Nephron (organoid): ENCODE data around the gene EPG5.

Source experiments
- H3K27ac Mint-ChIP-seq, 3 experiments: 2 replicates each; pipeline ENCODE4 v1.8.0; 2020; ENCODE audit warnings: mixed read lengths in 3 of 3, mild to moderate bottlenecking in 2 of 3, moderate library complexity in 1 of 3
- H3K27me3 Mint-ChIP-seq: 2 replicates; pipeline ENCODE4 v1.8.0; 2021; ENCODE audit warnings: low read depth, mild to moderate bottlenecking, moderate library complexity, mixed read lengths
- H3K36me3 Mint-ChIP-seq: 2 replicates; pipeline ENCODE4 v1.8.0; 2020; ENCODE audit warnings: low read depth, mixed read lengths
- H3K4me1 Mint-ChIP-seq: 2 replicates; pipeline ENCODE4 v1.8.0; 2020; ENCODE audit warnings: mixed read lengths
- H3K4me3 Mint-ChIP-seq, 3 experiments: 2 replicates each; pipeline ENCODE4 v1.8.0; 2020; ENCODE audit warnings: mild to moderate bottlenecking in 3 of 3, mixed read lengths in 3 of 3, moderate library complexity in 2 of 3
- H3K9me3 Mint-ChIP-seq: 2 replicates; pipeline ENCODE4 v1.8.0; 2020; ENCODE audit warnings: mixed read lengths
- CTCF ChIP-seq, 3 experiments: fragments of 200-600 bp; sonication (generic); IDR thresholded peaks; one replicate each; pipeline ENCODE4 v1.5.0; 2021; ENCODE audit warnings: antibody characterized with exemption in 3 of 3; ENCODE audit not compliant: unreplicated experiment in 3 of 3

EPG5 gene

GRCh38 chr18:45967007-45967706, at the start of gene EPG5:
Gene EPG5 (minus strand): TSS chr18:45967329. CDS start chr18:45967239, 90 bp downstream.
- no peak for TF ChIP-seq CTCF (IDR thresholded peaks at IDR 0.05; ENCODE audit: unreplicated experiment in 3 of 3)
- H3K36me3 Mint-ChIP-seq: peaks cover 10% of the 10 kb centered on the region
- peaks cover 4% of the 10 kb centered on the region for H3K27me3 Mint-ChIP-seq
- peak within 1 kb of the TSS; percentile 97 to 98 (median 97) for H3K4me3 Mint-ChIP-seq
- H3K9me3 Mint-ChIP-seq: no peaks in the 10 kb centered on the region
- H3K27ac Mint-ChIP-seq: peak within 1 kb of the TSS; percentile 76 to 96 (median 90)
- H3K4me1 Mint-ChIP-seq: peaks cover 7% of the 10 kb centered on the region

GRCh38 chr18:46013484-46014189, 46.5 kb upstream of the EPG5 start:
- Mint-ChIP-seq H3K27me3 (no peaks in the 10 kb centered on the region), H3K9me3 (no peaks in the 10 kb centered on the region), H3K4me1 (no peaks in the 10 kb centered on the region), H3K27ac (no peak overlapping the region), H3K36me3 (peaks cover 16% of the 10 kb centered on the region), H3K4me3 (no peak overlapping the region)
- no peak for TF ChIP-seq CTCF (IDR thresholded peaks at IDR 0.05; ENCODE audit: unreplicated experiment in 3 of 3)

GRCh38 chr18:46010676-46011075, 43.5 kb upstream of the EPG5 start:
- Mint-ChIP-seq H3K4me1 (no peaks in the 10 kb centered on the region), H3K27me3 (no peaks in the 10 kb centered on the region)

GRCh38 chr18:46010050-46010449, 42.9 kb upstream of the EPG5 start:
- no peaks in the 10 kb centered on the region for H3K27me3 Mint-ChIP-seq

More at GRCh38 chr18:46010676-46011075, 43.5 kb upstream of the EPG5 start:
- no peaks in the 10 kb centered on the region for H3K9me3 Mint-ChIP-seq
- no peak overlapping the region for H3K4me3 Mint-ChIP-seq
- H3K36me3 Mint-ChIP-seq: peaks cover 16% of the 10 kb centered on the region
- TF ChIP-seq CTCF (IDR thresholded peaks at IDR 0.05; ENCODE audit: unreplicated experiment in 3 of 3): no peak
- no peak overlapping the region for H3K27ac Mint-ChIP-seq

GRCh38 chr18:46009125-46009840, 42.2 kb upstream of the EPG5 start:
- no peak overlapping the region for H3K4me3 Mint-ChIP-seq
- no peak overlapping the region for H3K27ac Mint-ChIP-seq
- H3K4me1 Mint-ChIP-seq: no peaks in the 10 kb centered on the region
- TF ChIP-seq CTCF (IDR thresholded peaks at IDR 0.05; ENCODE audit: unreplicated experiment in 3 of 3): no peak
- H3K36me3 Mint-ChIP-seq: peaks cover 21% of the 10 kb centered on the region
- no peaks in the 10 kb centered on the region for H3K27me3 Mint-ChIP-seq
- H3K9me3 Mint-ChIP-seq: no peaks in the 10 kb centered on the region

More at GRCh38 chr18:46010050-46010449, 42.9 kb upstream of the EPG5 start:
- TF ChIP-seq CTCF (IDR thresholded peaks at IDR 0.05; ENCODE audit: unreplicated experiment in 3 of 3): no peak
- H3K4me3 Mint-ChIP-seq: no peak overlapping the region
- no peaks in the 10 kb centered on the region for H3K4me1 Mint-ChIP-seq
- no peak overlapping the region for H3K27ac Mint-ChIP-seq
- H3K9me3 Mint-ChIP-seq: no peaks in the 10 kb centered on the region
- peaks cover 16% of the 10 kb centered on the region for H3K36me3 Mint-ChIP-seq
